Measurements from ENCODE around the gene DPPA3.
"Not testable (repeated sequence)": the region's sequence is repeated elsewhere in the genome, so short reads cannot be mapped to it uniquely, and the experiment has no call there.

Gene DPPA3

DNA sequence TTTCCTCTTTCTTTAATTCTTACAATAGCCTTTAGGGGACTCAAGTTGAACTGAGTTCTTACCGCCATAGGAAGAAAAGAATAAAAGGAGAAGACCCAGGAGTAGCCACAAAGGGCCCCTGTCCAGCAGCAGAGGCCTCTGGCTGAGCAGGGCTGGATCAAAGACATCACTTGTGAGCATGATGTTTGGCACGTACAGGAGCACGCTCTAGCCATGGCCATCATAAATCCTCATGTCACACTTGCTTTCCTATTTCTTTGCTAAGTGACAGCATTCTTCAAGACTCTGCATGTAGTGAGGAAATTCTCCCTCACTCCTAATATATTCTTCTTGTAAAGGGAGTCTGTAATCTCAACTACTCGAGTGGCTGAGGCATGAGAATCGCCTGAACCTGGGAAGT lies 20.3 kb downstream of the DPPA3 start:
- DNase-seq, result no peak

DNA sequence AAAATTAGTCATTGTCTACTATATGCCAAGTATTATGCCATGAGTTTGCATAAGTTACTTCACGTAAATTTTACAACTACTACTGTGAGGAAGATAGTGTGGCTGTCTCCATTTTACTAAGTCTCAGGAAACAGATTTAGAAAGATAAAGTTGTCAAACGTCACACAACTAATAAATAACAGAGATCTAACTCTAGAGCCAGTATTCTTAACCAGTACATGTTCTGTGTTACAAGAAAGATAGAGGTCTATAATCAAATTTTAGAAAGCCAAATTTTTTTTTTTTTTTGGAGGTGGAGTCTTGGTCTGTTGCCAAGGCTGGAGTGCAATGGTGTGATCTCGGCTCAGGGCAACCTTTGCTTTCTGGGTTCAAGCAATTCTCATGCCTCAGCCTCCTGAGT lies 21.8 kb downstream of the DPPA3 start:
- DNase-seq, result no peak

DNA sequence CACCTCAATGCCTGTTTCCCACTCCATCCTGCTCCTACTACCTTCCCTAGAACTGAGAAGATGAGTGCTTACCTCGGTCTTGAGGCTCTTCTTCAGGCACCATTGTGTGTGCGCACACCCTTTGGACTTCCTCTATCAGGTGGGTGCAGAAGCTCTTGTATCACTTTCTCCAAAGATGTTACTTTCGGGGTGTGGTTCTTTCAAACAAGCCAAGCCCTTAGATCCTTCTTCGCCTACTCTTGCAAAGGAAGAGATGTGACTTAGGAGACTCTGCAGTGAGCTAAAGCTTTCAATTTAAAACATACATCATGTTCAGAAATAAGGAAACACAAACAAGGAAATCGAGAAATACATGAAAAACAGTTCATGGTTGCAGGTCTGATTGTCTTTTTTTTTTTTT lies 36.0 kb downstream of the DPPA3 start, which contains the start of gene CLEC4C:
Gene CLEC4C (minus strand): TSS at position 130 of the 400 bp plus-strand sequence. CDS start 27 bp downstream, at position 103.
- DNase-seq, result no peak

DNA sequence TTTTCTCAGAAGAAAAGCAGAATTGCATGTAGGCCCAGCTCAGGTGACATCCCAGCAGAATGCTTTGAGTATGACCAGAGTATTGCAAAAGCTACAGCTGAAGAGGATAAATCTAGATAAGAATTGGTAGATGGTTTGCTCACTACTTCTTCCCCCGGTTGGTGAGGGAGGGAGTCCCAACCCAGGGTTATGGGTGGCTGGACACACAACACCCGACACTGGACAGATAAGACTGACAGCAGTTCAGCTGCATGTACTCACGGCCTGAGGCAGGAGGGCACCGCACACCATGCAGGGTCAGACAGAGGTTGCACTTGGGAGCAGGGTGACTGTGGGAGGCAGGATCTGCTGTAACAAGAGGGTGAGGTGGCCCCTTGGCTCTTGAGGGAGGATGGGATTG lies 37.6 kb downstream of the DPPA3 start:
- no peak for DNase-seq

DNA sequence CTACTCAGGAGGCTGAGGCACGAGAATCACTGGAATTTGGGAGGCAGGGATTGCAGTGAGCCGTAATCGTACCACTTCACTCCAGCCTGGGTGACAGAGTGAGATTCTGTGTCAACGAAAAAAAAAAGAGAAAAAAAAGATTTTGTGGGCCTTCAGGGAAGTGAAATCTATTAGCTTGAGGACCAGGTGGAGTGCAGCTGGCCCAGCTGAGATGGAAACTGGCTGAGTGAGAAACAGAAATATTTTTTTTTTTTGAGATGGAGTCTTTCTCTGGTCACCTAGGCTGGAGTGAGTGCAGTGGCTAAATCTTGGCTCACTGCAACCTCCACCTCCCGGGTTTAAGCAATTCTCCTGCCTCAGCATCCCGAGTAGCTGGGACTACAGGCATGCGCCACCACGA lies 38.2 kb downstream of the DPPA3 start:
- no peak for DNase-seq

DNA sequence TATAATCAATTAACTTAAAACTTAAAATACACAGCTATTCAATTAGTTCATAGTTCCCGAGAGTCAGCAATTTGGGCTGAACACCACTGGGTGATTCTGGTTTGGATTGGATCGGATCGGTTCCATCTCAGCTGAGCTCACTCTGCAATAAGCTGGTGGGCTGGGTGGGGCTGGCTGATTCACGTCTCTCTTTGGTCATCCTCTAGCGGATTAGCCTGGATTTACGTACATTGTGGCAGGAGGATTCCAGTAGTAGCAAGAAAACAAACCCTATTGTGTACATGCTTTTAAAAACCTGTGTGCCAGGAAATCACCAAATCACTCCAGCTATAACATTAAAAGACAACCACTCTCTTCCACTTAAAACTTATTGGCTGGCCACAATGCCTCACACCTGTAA lies 39.1 kb downstream of the DPPA3 start:
- DNase-seq, result no peak

DNA sequence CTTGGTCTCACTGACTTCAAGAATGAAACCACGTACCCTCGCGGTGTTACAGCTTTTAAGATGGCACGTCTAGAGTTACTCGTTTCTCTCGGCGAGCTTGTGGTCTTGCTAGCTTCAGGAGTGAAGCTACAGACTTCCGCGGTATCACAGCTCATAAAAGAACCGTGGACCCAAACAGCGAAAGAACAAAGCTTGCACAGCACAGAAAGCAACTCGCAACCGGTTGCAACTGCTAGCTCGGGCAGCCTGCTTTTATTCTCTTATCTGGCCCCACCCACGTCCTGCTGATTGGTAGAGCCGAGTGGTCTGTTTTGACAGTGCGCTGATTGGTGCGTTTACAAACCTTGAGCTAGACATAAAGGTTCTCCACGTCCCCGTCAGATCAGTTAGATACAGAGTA lies 40.2 kb downstream of the DPPA3 start:
- DNase-seq, result no peak

DNA sequence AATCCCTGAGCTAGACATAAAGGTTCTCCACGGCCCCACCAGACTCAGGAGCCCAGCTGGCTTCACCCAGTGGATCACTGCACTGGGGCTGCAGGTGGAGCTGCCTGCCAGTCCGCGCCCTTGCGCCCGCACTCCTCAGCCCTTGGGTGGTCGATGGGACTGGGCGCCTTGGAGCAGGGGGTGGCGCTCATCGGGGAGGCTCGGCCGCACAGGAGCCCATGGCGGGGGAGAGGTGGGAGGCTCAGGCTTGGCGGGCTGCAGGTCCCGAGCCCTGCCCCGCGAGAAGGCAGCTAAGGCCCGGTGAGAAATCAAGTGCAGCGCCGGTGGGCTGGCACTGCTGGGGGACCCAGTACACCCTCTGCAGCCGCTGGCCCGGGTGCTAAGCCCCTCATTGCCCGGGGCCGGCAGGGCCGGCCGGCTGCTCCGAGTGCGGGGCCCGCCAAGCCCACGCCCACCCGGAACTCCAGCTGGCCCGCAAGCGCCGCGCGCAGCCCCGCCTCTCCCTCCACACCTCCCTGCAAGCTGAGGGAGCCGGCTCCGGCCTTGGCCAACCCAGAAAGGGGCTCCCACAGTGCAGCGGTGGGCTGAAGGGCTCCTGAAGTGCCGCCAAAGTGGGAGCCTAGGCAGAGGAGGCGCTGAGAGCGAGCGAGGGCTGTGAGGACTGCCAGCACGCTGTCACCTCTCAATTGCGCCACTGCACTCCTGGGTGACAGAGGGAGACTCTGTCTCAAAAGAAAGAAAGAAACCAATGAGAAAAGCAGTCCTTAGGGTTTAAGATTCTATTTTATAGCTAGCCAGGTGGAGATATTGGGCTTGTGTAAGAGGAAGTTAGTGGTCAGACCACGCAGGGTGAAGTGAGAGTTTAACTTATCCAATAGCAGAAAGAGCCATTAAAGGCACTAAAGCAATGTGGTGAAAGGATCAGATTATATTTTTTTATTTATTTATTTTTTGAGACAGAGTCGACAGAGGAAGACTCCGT lies 41.0 kb downstream of the DPPA3 start:
- not testable (repeated sequence) for DNase-seq

DNA sequence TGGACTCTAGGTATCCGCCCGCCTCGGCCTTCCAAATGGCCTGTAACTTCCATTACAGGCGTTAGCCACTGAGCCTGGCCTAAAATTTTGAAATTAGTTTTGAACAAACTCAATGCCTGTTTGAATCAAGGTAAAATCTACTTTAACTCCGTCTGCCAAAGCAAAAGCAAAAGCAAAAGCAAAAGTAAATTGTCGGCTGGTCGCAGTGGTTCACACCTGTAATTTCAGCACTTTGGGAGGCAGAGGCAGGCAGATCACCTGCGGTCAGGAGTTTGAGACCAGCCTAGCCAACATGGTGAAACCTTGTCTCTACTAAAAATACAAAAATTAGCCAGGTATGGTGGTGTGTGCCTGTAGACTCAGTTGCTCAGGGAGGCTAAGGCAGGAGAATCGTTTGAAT lies 44.4 kb downstream of the DPPA3 start:
- DNase-seq, result not testable (repeated sequence)

DNA sequence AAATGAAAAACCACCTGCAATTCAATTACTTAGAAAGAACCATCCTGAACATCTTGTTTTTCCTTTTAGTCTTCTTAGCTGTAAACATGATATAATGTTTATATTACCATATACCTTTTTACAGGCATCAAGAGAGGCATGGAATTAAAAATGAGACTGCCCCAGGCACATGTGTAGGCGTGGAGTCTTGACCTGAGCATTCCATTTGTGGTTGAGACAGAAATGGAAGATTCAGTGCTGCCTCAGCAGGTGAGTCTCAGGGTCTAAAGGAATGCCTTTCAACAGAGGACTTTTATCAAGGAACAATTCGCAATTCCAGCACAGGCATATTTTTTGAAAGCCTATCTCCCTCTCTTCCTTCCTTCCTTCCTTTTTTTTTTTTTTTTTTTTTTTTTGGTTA lies 45.8 kb downstream of the DPPA3 start:
- no peak for DNase-seq

DNA sequence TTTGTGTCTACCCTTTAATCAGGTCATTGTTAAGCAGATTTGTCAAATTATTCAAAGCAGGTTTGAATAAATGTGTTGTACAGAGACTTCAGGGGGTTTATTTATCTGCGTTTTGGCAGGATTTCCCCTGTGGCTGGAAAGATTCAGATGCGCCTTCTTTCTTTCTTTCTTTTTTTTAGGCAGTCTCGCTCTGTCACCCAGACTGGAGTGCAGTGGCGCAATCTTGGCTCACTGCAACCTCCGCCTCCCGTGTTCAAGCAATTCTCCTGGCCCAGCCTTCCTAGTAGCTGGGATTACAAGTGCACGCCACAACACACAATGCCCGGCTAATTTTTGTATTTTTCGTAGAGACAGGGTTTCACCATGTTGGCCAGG lies 47.5 kb downstream of the DPPA3 start:
- DNase-seq, result no peak

Measured in NCI-H510A (cell line).